HG03521 (cell line): ENCODE results near the gene GP2.

Experiments used
- ATAC-seq: cut with Tn5 transposase; IDR thresholded peaks from one replicate; pipeline ENCODE4 v1.9.1; 2021; ENCODE audit warnings: mild to moderate bottlenecking, moderate library complexity; ENCODE audit not compliant: unreplicated experiment

Gene GP2

GRCh38 chr16:20327444-20328041, at the start of gene GP2:
GP2 (minus strand) TSS chr16:20327513; CDS start chr16:20326431, 1,082 bp downstream.
- no peak for ATAC-seq

GRCh38 chr16:20372701-20373100, 45.4 kb upstream of the GP2 start:
- no peak for ATAC-seq

GRCh38 chr16:20369452-20370054, 42.2 kb upstream of the GP2 start:
- no peak for ATAC-seq

DNA sequence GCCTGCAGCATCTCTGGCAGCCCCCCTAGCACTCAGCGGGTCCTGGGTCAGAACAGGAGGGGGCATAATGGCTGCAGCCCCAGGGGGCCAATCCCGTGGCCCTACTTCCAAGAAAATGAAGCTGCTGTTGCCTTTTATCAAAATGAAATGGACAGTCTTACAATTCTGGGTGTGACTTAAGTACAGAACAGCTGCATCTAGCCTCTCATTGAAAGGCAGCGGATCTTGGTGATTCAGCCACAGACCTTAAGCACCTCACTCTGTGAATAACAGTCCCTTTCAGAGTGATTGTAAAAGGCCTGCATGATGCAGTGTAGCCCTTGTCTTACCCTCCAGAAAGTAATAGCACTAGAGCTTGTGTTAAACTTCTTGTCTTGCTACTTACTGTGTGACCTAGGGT, 36.7 kb upstream of the GP2 start:
- ATAC-seq: no peak

DNA sequence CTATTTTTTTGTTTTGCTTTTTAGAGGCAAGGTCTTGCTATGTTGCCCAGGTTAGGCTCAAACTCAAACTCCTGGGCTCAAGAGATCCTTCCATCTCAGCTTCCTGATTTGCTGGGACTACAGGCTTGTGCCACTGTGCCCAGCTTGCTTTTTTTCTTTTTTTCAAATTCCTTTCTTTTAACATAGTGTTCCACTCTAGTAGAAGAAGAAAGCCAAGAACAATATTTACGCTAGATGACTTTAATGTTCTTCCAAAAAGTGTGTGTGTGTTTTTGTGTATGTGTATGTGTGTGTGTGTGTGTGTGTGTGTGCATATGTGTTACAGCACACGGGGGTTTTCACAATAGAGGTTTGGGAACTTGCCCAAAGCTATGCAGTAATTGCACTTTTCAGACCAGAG, 35.9 kb upstream of the GP2 start:
- no peak for ATAC-seq

- no peak for ATAC-seq
Observed at GRCh38 chr16:20359997-20360396, 32.7 kb upstream of the GP2 start.

DNA sequence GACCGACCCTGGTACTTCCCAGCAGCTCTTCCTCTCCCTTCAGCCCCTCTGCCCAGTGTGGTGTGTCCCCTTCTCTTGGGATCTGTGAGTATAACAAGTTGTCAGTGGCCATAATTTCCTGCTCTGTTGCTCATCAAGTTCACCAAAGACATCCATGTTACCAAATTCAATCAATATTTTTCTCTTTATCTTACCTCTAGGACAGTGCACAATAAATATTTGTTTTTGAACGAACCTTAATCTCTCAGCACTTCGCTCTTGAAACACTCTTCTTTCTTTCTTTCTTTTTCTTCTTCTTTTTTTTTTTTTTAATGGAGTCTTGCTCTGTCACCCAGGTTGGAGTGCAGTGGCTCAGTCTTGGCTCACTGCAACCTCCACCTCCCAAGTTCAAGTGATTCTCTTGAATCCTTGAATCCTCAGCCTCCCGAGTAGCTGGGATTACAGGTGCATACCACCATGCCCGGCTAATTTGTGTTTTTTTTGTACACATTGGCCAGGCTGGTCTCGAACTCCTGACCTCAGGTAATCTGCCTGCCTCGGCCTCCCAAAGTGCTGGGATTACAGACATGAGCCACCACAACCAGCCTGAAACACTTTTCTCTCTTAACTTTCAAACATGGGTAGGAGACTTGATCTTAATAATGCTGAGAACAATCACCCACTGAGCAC, 27.9 kb upstream of the GP2 start:
- ATAC-seq: no peak

DNA sequence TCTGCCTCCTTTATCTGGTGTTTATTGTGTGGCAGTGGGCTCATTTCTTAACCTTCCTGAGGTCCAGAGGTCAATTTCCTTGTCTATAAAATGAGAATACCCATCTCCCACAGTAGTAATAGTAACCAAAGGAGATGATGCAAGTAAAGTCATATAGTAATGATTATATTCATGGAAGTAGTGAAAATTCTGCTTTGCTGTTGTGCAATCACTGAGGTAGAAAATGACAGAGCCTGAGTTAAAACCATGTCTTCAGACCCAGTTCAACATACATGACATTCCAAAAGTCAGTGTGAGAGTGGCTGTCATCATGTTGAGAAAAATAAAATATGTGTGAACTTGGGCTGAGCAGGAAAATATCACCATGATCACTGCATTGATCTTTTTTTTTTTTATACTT, 26.1 kb upstream of the GP2 start:
- no peak for ATAC-seq

GRCh38 chr16:20352615-20353014, 25.3 kb upstream of the GP2 start, which contains the start of gene UMOD:
UMOD (minus strand) TSS chr16:20352715; CDS start chr16:20350737, 1,978 bp downstream.
- no peak for ATAC-seq

GRCh38 chr16:20349615-20350014, 22.3 kb upstream of the GP2 start:
- ATAC-seq: no peak

DNA sequence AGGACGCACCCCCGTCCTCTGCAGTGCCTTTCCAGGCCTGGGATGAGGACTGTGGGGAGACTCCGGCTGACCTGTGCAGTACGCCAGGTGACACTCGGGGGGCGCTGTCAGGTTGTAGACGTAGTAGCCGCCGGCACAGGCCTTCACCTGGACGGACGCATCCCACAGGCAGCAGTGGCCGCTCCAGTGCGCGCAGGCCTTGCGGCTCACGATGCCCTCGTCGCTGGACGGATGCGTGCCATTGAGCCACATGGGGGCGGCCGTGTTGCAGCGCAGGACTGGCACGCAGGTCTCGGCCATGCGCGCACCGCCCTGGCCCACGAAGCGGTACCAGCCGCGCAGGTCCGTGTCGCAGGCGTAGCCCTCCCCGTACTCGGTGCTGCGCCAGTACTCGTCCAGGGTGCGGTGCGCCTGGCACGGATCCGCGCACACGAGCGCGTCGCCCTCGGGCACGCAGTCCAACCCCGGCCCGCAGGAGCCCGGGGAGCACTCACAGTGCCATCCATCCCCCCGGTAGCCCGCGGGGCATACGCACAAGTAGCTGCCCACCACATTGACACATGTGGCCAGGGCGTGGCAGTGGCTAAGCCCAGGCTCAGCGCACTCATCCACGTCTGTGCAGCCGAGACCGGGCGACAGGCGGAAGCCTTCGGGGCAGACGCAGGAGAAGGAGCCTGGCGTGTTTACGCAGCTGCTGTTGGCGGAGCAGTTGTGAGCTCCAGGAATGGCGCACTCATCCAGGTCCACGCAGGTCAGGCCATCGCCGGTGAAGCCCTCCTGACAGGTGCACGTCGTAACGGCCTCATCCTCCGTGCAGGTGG, 21.3 kb upstream of the GP2 start:
- no peak for ATAC-seq

- no peak for ATAC-seq
Observed at GRCh38 chr16:20347666-20348364, 20.5 kb upstream of the GP2 start.

- ATAC-seq: no peak
Observed at GRCh38 chr16:20344611-20345010, 17.3 kb upstream of the GP2 start.

DNA sequence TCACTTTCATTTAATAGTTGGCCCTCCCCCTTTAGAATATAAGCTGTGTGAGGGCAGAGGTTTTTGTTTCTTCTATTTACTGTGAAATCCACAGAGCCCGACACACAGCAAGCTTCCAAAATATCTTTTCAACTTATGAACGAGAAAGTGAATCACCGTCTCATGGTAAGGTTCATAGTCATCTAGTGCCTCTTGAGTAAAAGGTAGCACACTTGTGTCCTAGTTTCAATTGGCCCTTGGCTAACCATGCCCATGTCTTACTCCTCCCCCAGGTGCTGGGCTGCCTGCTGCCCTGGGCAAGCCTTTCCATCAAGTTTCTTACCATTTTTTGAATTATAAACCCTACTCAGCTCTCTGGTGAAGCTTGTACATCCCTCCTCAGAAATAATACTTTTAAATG, 12.4 kb upstream of the GP2 start:
- no peak for ATAC-seq

DNA sequence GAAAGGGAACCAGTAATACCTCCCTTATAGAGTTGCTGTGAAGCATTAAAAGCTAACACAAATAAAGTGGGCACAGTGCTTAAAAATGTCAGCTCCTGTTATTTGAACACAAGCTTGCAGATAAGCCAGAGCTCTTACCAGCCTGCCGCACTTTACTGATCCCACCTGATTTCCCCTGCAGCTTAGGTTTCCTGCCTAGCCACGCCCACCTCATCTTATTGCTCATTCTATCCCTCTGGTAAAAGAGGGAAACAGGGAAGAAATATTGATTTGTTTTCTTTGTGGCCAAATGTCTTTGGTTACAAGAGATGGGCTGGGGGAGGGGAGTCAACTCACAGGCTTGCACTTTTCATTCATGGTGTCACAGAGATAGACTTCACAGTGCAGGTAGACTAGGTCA, 9.6 kb upstream of the GP2 start:
- no peak for ATAC-seq

- ATAC-seq: no peak
Observed at GRCh38 chr16:20334396-20334795, 7.1 kb upstream of the GP2 start.

DNA sequence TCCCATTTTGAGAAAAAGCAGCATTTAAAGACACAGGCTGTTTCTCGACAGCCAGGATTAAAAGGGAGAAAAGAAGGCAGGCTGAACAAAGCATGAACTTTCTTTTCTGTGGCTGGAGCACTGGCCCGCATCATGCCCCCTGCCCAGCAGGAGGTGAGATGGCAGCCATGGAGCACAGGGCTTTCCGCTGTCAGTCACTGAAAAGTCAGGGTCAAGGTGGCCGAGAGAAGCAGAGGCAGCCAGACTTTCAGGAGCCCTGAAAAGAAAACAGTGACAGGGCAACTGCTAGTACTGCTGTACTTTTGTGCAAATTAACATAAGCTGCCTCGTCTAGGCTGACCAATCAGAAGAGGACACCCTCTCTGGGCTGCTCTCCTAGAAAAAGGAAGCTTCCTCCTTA, 5.8 kb upstream of the GP2 start:
- ATAC-seq: no peak

GRCh38 chr16:20332411-20332810, 5.1 kb upstream of the GP2 start:
- ATAC-seq: no peak

GRCh38 chr16:20331635-20332034, 4.3 kb upstream of the GP2 start:
- ATAC-seq: no peak

DNA sequence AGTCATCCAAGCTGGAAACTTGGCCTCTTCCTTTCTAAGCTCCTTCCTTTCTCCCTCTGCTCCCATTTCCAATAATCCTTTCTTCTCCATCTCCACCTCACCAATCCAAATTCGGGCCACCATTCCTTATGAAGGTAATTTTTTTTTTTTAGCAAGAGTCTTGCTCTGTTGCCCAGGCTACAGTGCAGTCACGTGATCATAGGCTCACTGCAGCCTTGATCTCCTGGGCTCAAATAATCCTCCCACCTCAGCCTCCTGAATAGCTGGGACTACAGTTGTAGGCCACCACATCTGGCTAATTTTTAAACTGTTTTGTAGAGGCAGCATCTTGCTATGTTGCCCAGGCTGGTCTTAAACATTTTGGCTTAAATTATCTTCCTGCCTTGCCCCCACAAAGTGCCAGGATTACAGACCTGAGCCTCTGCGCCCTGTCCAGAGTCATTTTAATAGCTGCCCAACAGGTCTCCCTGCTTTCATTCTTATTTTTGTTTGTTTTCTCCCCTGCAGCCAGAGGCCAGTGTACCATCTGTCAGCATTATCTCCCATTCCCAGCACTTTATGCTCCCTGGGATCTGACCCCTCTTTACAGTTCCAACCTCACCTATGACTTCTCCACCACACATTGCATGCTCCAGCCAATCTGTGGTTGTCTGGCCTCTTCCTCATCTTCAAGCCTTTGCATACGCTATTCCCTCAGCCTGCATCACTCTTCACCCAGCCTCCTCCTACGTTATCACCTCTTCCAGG, 2.3 kb upstream of the GP2 start:
- ATAC-seq: no peak
